HG02642 (cell line): Measurements from ENCODE around the gene MTHFD1L.
"Not testable (repeated sequence)": the region's sequence is repeated elsewhere in the genome, so short reads cannot be mapped to it uniquely, and the experiment has no call there.

Source experiments
- ATAC-seq: cut with Tn5 transposase; IDR thresholded peaks from one replicate; pipeline ENCODE4 v1.9.1; 2021; ENCODE audit warnings: mild to moderate bottlenecking; ENCODE audit not compliant: unreplicated experiment, poor library complexity

Gene MTHFD1L

GRCh38 chr6:151034825-151035781, 169.6 kb downstream of the MTHFD1L start:
- no peak for ATAC-seq

GRCh38 chr6:151036211-151036721, 170.8 kb downstream of the MTHFD1L start:
- ATAC-seq, result not testable (repeated sequence)

- no peak for ATAC-seq
These were observed 171.6 kb downstream of the MTHFD1L start for GRCh38 chr6:151036869-151037680.

- no peak for ATAC-seq
These were observed 173.1 kb downstream of the MTHFD1L start for GRCh38 chr6:151038616-151039015.

- not testable (repeated sequence) for ATAC-seq
These were observed 175.5 kb downstream of the MTHFD1L start for GRCh38 chr6:151040888-151041521.

- ATAC-seq, result no peak
These were observed 176.2 kb downstream of the MTHFD1L start for GRCh38 chr6:151041686-151042085.

- ATAC-seq, result not testable (repeated sequence)
These were observed 177.4 kb downstream of the MTHFD1L start for GRCh38 chr6:151042911-151043330.

- ATAC-seq, result no peak
These were observed 178.4 kb downstream of the MTHFD1L start for GRCh38 chr6:151043944-151044343.

GRCh38 chr6:151044465-151045441, 179.3 kb downstream of the MTHFD1L start:
- ATAC-seq, result no peak

GRCh38 chr6:151045511-151046222, 180.2 kb downstream of the MTHFD1L start:
- not testable (repeated sequence) for ATAC-seq

- no peak for ATAC-seq
These were observed 185.7 kb downstream of the MTHFD1L start for GRCh38 chr6:151051164-151051563.

- no peak for ATAC-seq
These were observed 186.6 kb downstream of the MTHFD1L start for GRCh38 chr6:151052021-151052646.

- ATAC-seq, result no peak
These were observed 188.8 kb downstream of the MTHFD1L start for GRCh38 chr6:151054306-151054705.

GRCh38 chr6:151056230-151056907, 190.9 kb downstream of the MTHFD1L start:
- no peak for ATAC-seq

- ATAC-seq, result no peak
These were observed 191.6 kb downstream of the MTHFD1L start for GRCh38 chr6:151057061-151057460.

GRCh38 chr6:151058021-151058733, 192.7 kb downstream of the MTHFD1L start:
- ATAC-seq, result no peak

- no peak for ATAC-seq
These were observed 194.2 kb downstream of the MTHFD1L start for GRCh38 chr6:151059612-151060095.
